ENCODE measurements around the gene ZNF552. TPM values are rescaled to one million over a fixed set of nuclear protein-coding genes. Genes with fewer than 3 reads are reported as not detected.
"Not testable (repeated sequence)": the region's sequence is repeated elsewhere in the genome, so short reads cannot be mapped to it uniquely, and the experiment has no call there.

Gene ZNF552
- total and polyA plus RNA-seq, 2 of the 13 experiments (the other 11 are each of a cell fraction or from before 2014, with no cell fraction given), result 8.1 to 16.6 TPM

- peak; percentile 62 for TF ChIP-seq HNF1B (CRISPR knock-in tag; IDR thresholded peaks at IDR 0.05)
- peak; percentile 60 for TF ChIP-seq ZFY (CRISPR knock-in tag; IDR thresholded peaks at IDR 0.05)
- TF ChIP-seq HOXA3 (CRISPR knock-in tag; IDR thresholded peaks at IDR 0.05), result peak; percentile 54; the same call in 1 of the 2 replicates
- peak; percentile 50 for TF ChIP-seq AGO1 (IDR thresholded peaks at IDR 0.05; ENCODE audit: low read depth, low read length, poor library complexity, severe bottlenecking)
- TF ChIP-seq SAP130 (CRISPR knock-in tag; IDR thresholded peaks at IDR 0.05; ENCODE audit: low read depth), result peak; percentile 86
- TF ChIP-seq RXRB (CRISPR knock-in tag; IDR thresholded peaks at IDR 0.05; ENCODE audit: borderline replicate concordance), result peak; percentile 37; the same call in 1 of the 2 replicates
- TF ChIP-seq IRF9 (CRISPR knock-in tag; IDR thresholded peaks at IDR 0.05; ENCODE audit: borderline replicate concordance), result 0 out of 2 replicates have a peak, but pooled peaks have one; percentile 30
- peak; percentile 98 for TF ChIP-seq THAP11 (CRISPR knock-in tag; IDR thresholded peaks at IDR 0.05)
- TF ChIP-seq POGZ (CRISPR knock-in tag; IDR thresholded peaks at IDR 0.05), result 0 out of 2 replicates have a peak, but pooled peaks have one; percentile 41
- peak; percentile 45 for TF ChIP-seq YEATS4 (CRISPR knock-in tag; IDR thresholded peaks at IDR 0.05; ENCODE audit: borderline replicate concordance)
- TF ChIP-seq ZFX (CRISPR knock-in tag; IDR thresholded peaks at IDR 0.05; ENCODE audit: low read depth), result peak; percentile 75
- TF ChIP-seq ZNF143 (CRISPR knock-in tag; IDR thresholded peaks at IDR 0.05), result peak; percentile 94
- TF ChIP-seq REPIN1 (CRISPR knock-in tag; IDR thresholded peaks at IDR 0.05; ENCODE audit: borderline replicate concordance, low read depth), result peak; percentile 59; the same call in 1 of the 2 replicates
- TF ChIP-seq ASH2L (IDR thresholded peaks at IDR 0.05; ENCODE audit: insufficient read length, low read depth, low read length), result peak; percentile 24
- TF ChIP-seq CREM (IDR thresholded peaks at IDR 0.05), result peak; percentile 93
- not testable (repeated sequence) for TF ChIP-seq CREM (CRISPR knock-in tag; IDR thresholded peaks at IDR 0.05)
- TF ChIP-seq MXD1 (CRISPR knock-in tag; IDR thresholded peaks at IDR 0.05), result peak; percentile 41; the same call in 1 of the 2 replicates
- TF ChIP-seq HNRNPLL (IDR thresholded peaks at IDR 0.05; ENCODE audit: low read depth, low read length, poor library complexity, severe bottlenecking), result peak; percentile 20
- TF ChIP-seq NR2C2 (CRISPR knock-in tag; IDR thresholded peaks at IDR 0.05; ENCODE audit: borderline replicate concordance), result peak; percentile 82
- peak; percentile 45; the same call in 1 of the 2 replicates for TF ChIP-seq PHF21A (CRISPR knock-in tag; IDR thresholded peaks at IDR 0.05)
- TF ChIP-seq SP2 (CRISPR knock-in tag; IDR thresholded peaks at IDR 0.05), result peak; percentile 92
- peak; percentile 58; the same call in 1 of the 2 replicates for TF ChIP-seq SIN3A (IDR thresholded peaks at IDR 0.05; ENCODE audit: borderline replicate concordance, low read depth, low read length)
- TF ChIP-seq BCL3 (CRISPR knock-in tag; IDR thresholded peaks at IDR 0.05), result 0 out of 2 replicates have a peak, but pooled peaks have one; percentile 72
- TF ChIP-seq MAX (IDR thresholded peaks at IDR 0.05), result peak; percentile 52
These were observed 35.2 kb upstream of the ZNF552 start, which contains the start of gene ZNF587 (continued) for GRCh38 chr19:57849666-57850473.
